Thyroid gland (tissue), 4 donors: Measurements from ENCODE around the gene DCAF5. TPM values are rescaled to one million over a fixed set of nuclear protein-coding genes. Genes with fewer than 3 reads are reported as not detected.

ENCODE experiments used
- DNase-seq, 2 donors: peaks; one replicate each; pipeline ENCODE4 v3.0.0-alpha.2; 2019
- H3K27ac ChIP-seq, 3 donors: fragments of 200-600 bp; sonication (generic); 1 replicate in 2 of 3; 2 replicates in 1 of 3; pipeline ENCODE4 v1.5.1; 2016 to 2019; ENCODE audit warnings: mild to moderate bottlenecking in 1 of 3, moderate library complexity in 1 of 3
- H3K27me3 ChIP-seq: fragments of 200-600 bp; sonication (generic); one replicate; pipeline ENCODE4 v1.5.1; 2019
- H3K36me3 ChIP-seq, 2 donors: fragments of 200-600 bp; sonication (generic); one replicate each; pipeline ENCODE4 v1.5.1; 2016 to 2019
- H3K4me1 ChIP-seq, 2 donors: fragments of 200-600 bp; sonication (generic); one replicate each; pipeline ENCODE4 v1.5.1; 2017 to 2019
- H3K4me3 ChIP-seq, 3 donors: fragments of 200-600 bp; sonication (generic); replicated peaks in 1 of 3; 1 replicate in 2 of 3; 2 replicates in 1 of 3; pipeline ENCODE4 v1.5.1; 2016; ENCODE audit warnings: mild to moderate bottlenecking in 1 of 3
- H3K9me3 ChIP-seq: fragments of 200-600 bp; sonication (generic); one replicate; pipeline ENCODE4 v1.5.1; 2017
- CTCF ChIP-seq, 6 experiments: fragments of 200-600 bp in 3 of 6; fragments of 450-650 bp in 3 of 6; sonication (generic) in 3 of 6; IDR thresholded peaks; one replicate each; pipeline ENCODE4 v1.5.1; 2016 to 2019; ENCODE audit warnings: antibody characterized with exemption in 6 of 6, mild to moderate bottlenecking in 2 of 6, inconsistent platforms in 1 of 6, moderate library complexity in 1 of 6
- POLR2A ChIP-seq, 2 donors: fragments of 450-650 bp; IDR thresholded peaks; one replicate each; pipeline ENCODE4 v1.6.1; 2017; ENCODE audit warnings: antibody characterized with exemption in 2 of 2, mild to moderate bottlenecking in 2 of 2, moderate library complexity in 1 of 2
- WGBS, 2 donors: methylation state at CpG; one replicate each; pipeline ENCODE4 v1.1.5; 2017; 5-methylcytosine and 5-hydroxymethylcytosine counted together
- intact Hi-C: fragments of 100-400 bp; cut with DNase I; formaldehyde crosslinking; loops from one replicate; pipeline ENCODE4 v1.15.1; 2023
- total RNA-seq, 4 donors: library from RNA; depleted of rRNA; stranded (reverse); fragments of >200 nt; gene quantifications; one replicate each; pipeline ENCODE4 v1.2.3, GENCODE V29; 2016

Gene DCAF5
- total RNA-seq, 4 donors from 2014 or later, result 36.0 to 53.6 (median 38.9) TPM

GRCh38 chr14:69101331-69101826 lies 51.5 kb downstream of the DCAF5 start:
- no peaks in the 10 kb centered on the region for H3K9me3 ChIP-seq
- no peak for DNase-seq
- intact Hi-C loops, result loop anchor here (10.0 kb wide), 1 partner anchor 117 kb away; no protein-coding TSS in a partner anchor
- H3K4me3 ChIP-seq, result no peak overlapping the region
- WGBS, 2 donors, result 58 to 67% methylated on average over 4 of the region's 4 CpGs
- no peaks in the 10 kb centered on the region for H3K27me3 ChIP-seq
- H3K27ac ChIP-seq, result no peak overlapping the region
- no peaks in the 10 kb centered on the region for H3K36me3 ChIP-seq
- TF ChIP-seq CTCF (IDR thresholded peaks at IDR 0.05) (peak in 5 of 6 experiments; percentile 24 to 49 (median 47)), POLR2A (IDR thresholded peaks at IDR 0.05) (no peak)
- peaks cover 0 to 10% of the 10 kb centered on the region in 2 donors for H3K4me1 ChIP-seq

- Histone ChIP-seq H3K4me1 (peaks cover 24 to 39% of the 10 kb centered on the region in 2 donors), H3K36me3 (no peaks in the 10 kb centered on the region), H3K4me3 (no peak overlapping the region), H3K9me3 (no peaks in the 10 kb centered on the region), H3K27ac (peak overlapping the region in 1 of 3 donors; percentile 13), H3K27me3 (no peaks in the 10 kb centered on the region)
- intact Hi-C loops, result no loop called here
- DNase-seq, result no peak
- no peak for TF ChIP-seq CTCF (IDR thresholded peaks at IDR 0.05)
- no peak for TF ChIP-seq POLR2A (IDR thresholded peaks at IDR 0.05)
- WGBS, 2 donors, result 96 to 98% methylated on average over 2 of the region's 2 CpGs
These were observed 54.9 kb downstream of the DCAF5 start for GRCh38 chr14:69097974-69098373.

GRCh38 chr14:69096781-69097475 lies 56.0 kb downstream of the DCAF5 start:
- no peaks in the 10 kb centered on the region for H3K27me3 ChIP-seq
- 66% methylated on average over 4 of the region's 4 CpGs for WGBS, 2 donors
- H3K4me1 ChIP-seq, result peaks cover 24 to 39% of the 10 kb centered on the region in 2 donors
- peak overlapping the region in 2 of 3 donors; percentile 56 to 70 for H3K27ac ChIP-seq
- TF ChIP-seq POLR2A (IDR thresholded peaks at IDR 0.05) (no peak), CTCF (IDR thresholded peaks at IDR 0.05) (no peak)
- H3K4me3 ChIP-seq, result no peak overlapping the region
- DNase-seq, result no peak
- intact Hi-C loops, result no loop called here
- H3K36me3 ChIP-seq, result no peaks in the 10 kb centered on the region
- no peaks in the 10 kb centered on the region for H3K9me3 ChIP-seq

GRCh38 chr14:69096246-69096645 lies 56.7 kb downstream of the DCAF5 start:
- WGBS, 2 donors, result 97 to 100% methylated on average over 4 of the region's 4 CpGs
- H3K4me3 ChIP-seq, result no peak overlapping the region
- TF ChIP-seq CTCF (IDR thresholded peaks at IDR 0.05), result no peak
- no peak for TF ChIP-seq POLR2A (IDR thresholded peaks at IDR 0.05)
- intact Hi-C loops, result no loop called here
- H3K4me1 ChIP-seq, result peaks cover 24 to 39% of the 10 kb centered on the region in 2 donors
- no peaks in the 10 kb centered on the region for H3K27me3 ChIP-seq
- no peaks in the 10 kb centered on the region for H3K36me3 ChIP-seq
- no peak for DNase-seq
- H3K27ac ChIP-seq, result peak overlapping the region in 2 of 3 donors; percentile 56 to 70
- H3K9me3 ChIP-seq, result no peaks in the 10 kb centered on the region

- H3K4me3 ChIP-seq, result no peak overlapping the region
- no peaks in the 10 kb centered on the region for H3K27me3 ChIP-seq
- DNase-seq, result no peak
- no peak for TF ChIP-seq CTCF (IDR thresholded peaks at IDR 0.05)
- TF ChIP-seq POLR2A (IDR thresholded peaks at IDR 0.05), result no peak
- H3K4me1 ChIP-seq, result peaks cover 24 to 39% of the 10 kb centered on the region in 2 donors
- H3K36me3 ChIP-seq, result no peaks in the 10 kb centered on the region
- no peaks in the 10 kb centered on the region for H3K9me3 ChIP-seq
- peak overlapping the region; percentile 49 to 70 (median 56) for H3K27ac ChIP-seq
- intact Hi-C loops, result loop anchor here (5.0 kb wide), 1 partner anchor 182 kb away; no protein-coding TSS in a partner anchor
- 91 to 95% methylated on average over 1 of the region's 1 CpG for WGBS, 2 donors
These were observed 58.4 kb downstream of the DCAF5 start for GRCh38 chr14:69094481-69094880.
